A673 (cell line): ENCODE results near the gene PRR33. TPM values are rescaled to one million over a fixed set of nuclear protein-coding genes. Genes with fewer than 3 reads are reported as not detected.
"Not testable (repeated sequence)": the region's sequence is repeated elsewhere in the genome, so short reads cannot be mapped to it uniquely, and the experiment has no call there.

ENCODE experiments used
- Bru-seq: library from RNA; stranded (reverse); fragments of 400-500 nt; gene quantifications from one replicate; lab custom pipeline; 2021; lab: Mats Ljungman, UMichigan
- BruChase-seq, 2 experiments: library from RNA; stranded (reverse); fragments of 400-500 nt; gene quantifications; one replicate each; lab custom pipeline; 2021; lab: Mats Ljungman, UMichigan
- BruUV-seq: library from RNA; stranded (reverse); fragments of 400-500 nt; replicated peaks from 2 replicates; lab custom pipeline; 2021; lab: Mats Ljungman, UMichigan
- CTCF ChIA-PET: fragments of 300-600 bp; sonication (Branson Sonifier 250); formaldehyde crosslinking; loops from one replicate; lab custom pipeline; 2022; ENCODE audit warnings: antibody characterized with exemption; lab: Charles Lee
- POLR2A ChIA-PET: fragments of 300-600 bp; sonication (Branson Sonifier 250); formaldehyde crosslinking; loops from one replicate; lab custom pipeline; 2022; ENCODE audit warnings: antibody characterized with exemption; ENCODE audit not compliant: low non-redundant PET; lab: Charles Lee
- DNase-seq: peaks from one replicate; pipeline ENCODE4 v3.0.0-alpha.2; 2015; ENCODE audit warnings: low spot score
- H3K27ac ChIP-seq: fragments of 200-600 bp; sonication (generic); 2 replicates; pipeline ENCODE4 v1.5.1; 2016; ENCODE audit warnings: mixed run types, low read depth, mild to moderate bottlenecking, mixed read lengths, antibody characterized with exemption, low read length; ENCODE audit not compliant: poor library complexity, severe bottlenecking
- H3K27me3 ChIP-seq: fragments of 200-600 bp; sonication (generic); replicated peaks from 2 replicates; pipeline ENCODE4 v1.6.1; 2017; ENCODE audit warnings: mixed run types, low read depth, mild to moderate bottlenecking, mixed read lengths, antibody characterized with exemption, low read length; ENCODE audit not compliant: insufficient read depth, poor library complexity
- H3K36me3 ChIP-seq: fragments of 200-600 bp; sonication (generic); 2 replicates; pipeline ENCODE4 v1.6.1; 2016; ENCODE audit warnings: mixed run types, mild to moderate bottlenecking, mixed read lengths, antibody characterized with exemption, low read length; ENCODE audit not compliant: insufficient read depth, poor library complexity, severe bottlenecking
- H3K4me1 ChIP-seq: fragments of 200-600 bp; sonication (generic); 2 replicates; pipeline ENCODE4 v1.6.1; 2017; ENCODE audit warnings: mixed run types, mild to moderate bottlenecking, mixed read lengths, antibody characterized with exemption, low read length; ENCODE audit not compliant: insufficient read depth, poor library complexity, severe bottlenecking
- H3K4me3 ChIP-seq: fragments of 200-600 bp; sonication (generic); 2 replicates; pipeline ENCODE4 v1.5.1; 2016; ENCODE audit warnings: low read depth, mixed run types, mild to moderate bottlenecking, mixed read lengths, low read length; ENCODE audit not compliant: poor library complexity, severe bottlenecking
- H3K9me3 ChIP-seq: fragments of 200-600 bp; sonication (generic); 2 replicates; pipeline ENCODE4 v1.6.1; 2016; ENCODE audit warnings: mixed run types, low read depth, mild to moderate bottlenecking, mixed read lengths, antibody characterized with exemption, low read length; ENCODE audit not compliant: poor library complexity, severe bottlenecking
- EZH2 ChIP-seq: fragments of 200-600 bp; sonication (generic); IDR thresholded peaks from 2 replicates; pipeline ENCODE4 v1.6.1; 2017; ENCODE audit warnings: borderline replicate concordance, low read depth, mild to moderate bottlenecking, mixed read lengths, antibody characterized with exemption, low read length; ENCODE audit not compliant: poor library complexity, severe bottlenecking
- intact Hi-C: fragments of 100-400 bp; cut with micrococcal nuclease; formaldehyde crosslinking; loops from one replicate; pipeline ENCODE4 v1.10.0; 2022; ENCODE audit not compliant: unreplicated experiment
- long read RNA-seq: library from polyadenylated mRNA; stranded (forward); transcript quantifications from one replicate; pipeline ENCODE4 v2.0.0, GENCODE V29; 2022
- total RNA-seq: library from RNA; stranded (reverse); gene quantifications from 2 replicates; pipeline ENCODE4 v1.2.3, GENCODE V29; 2021
- TF ChIP-seq, protein P1 (sequence below): fragments of 300-800, 200-600 bp; sonication (generic); conservative IDR thresholded peaks from 2 replicates; pipeline ENCODE4 v1.5.1; 2017; ENCODE audit warnings: low read depth, mild to moderate bottlenecking, antibody characterized with exemption, low read length, moderate library complexity, mixed read lengths

The PRR33 gene
- total RNA-seq (not detected in 2 replicates), Bru-seq, nascent RNA (not detected), BruChase-seq, experiment 1, labeled RNA remaining after a 2-hour chase (not detected), BruChase-seq, experiment 2, labeled RNA remaining after a 6-hour chase (not detected)
- long read RNA-seq = 0 reads

DNA sequence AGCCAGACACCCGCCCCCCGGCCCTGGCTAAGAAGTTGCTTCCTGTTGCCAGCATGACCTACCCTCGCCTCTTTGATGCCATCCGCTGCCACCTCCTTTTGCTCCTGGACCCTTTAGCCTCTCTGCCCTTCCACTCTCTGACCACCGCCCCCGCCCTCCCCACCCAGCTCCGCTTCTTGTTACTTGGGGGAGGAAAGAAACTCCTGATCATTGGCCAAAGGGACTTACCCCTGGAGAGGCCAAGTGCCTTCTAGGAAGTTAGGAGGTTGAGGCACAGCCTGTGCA, at the start of gene PRR33:
Gene PRR33 (minus strand): TSS at position 65 of the 285 bp plus-strand sequence. CDS start 1,311 bp downstream, outside the sequence.
- no peaks in the 10 kb centered on the region for H3K9me3 ChIP-seq
- ChIA-PET CTCF (no interaction called here), POLR2A (no interaction called here)
- no peak for TF ChIP-seq EZH2
- TF ChIP-seq, protein P1, sequence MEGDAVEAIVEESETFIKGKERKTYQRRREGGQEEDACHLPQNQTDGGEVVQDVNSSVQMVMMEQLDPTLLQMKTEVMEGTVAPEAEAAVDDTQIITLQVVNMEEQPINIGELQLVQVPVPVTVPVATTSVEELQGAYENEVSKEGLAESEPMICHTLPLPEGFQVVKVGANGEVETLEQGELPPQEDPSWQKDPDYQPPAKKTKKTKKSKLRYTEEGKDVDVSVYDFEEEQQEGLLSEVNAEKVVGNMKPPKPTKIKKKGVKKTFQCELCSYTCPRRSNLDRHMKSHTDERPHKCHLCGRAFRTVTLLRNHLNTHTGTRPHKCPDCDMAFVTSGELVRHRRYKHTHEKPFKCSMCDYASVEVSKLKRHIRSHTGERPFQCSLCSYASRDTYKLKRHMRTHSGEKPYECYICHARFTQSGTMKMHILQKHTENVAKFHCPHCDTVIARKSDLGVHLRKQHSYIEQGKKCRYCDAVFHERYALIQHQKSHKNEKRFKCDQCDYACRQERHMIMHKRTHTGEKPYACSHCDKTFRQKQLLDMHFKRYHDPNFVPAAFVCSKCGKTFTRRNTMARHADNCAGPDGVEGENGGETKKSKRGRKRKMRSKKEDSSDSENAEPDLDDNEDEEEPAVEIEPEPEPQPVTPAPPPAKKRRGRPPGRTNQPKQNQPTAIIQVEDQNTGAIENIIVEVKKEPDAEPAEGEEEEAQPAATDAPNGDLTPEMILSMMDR = no peak
- no peak within 1 kb of the TSS for H3K4me3 ChIP-seq
- no peaks in the 10 kb centered on the region for H3K4me1 ChIP-seq
- DNase-seq = no peak
- BruUV-seq = no TSS peak
- intact Hi-C loops = no loop called here
- no peak within 1 kb of the TSS for H3K27ac ChIP-seq
- H3K27me3 ChIP-seq = no peaks in the 10 kb centered on the region
- no peaks in the 10 kb centered on the region for H3K36me3 ChIP-seq

DNA sequence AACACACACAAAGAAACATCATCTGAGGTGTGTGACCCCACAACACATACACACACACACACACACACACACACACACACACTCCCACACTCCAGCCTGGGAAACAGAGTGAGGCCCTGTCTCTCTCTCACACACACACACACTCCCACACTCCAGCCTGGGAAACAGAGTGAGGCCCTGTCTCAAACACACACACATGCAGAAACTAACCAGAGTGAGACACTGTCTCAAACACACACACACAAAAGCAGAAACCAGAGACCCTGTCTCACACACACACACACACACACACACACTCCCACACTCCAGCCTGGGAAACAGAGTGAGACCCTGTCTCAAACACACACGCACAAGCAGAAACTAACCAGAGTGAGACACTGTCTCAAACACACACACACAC, 48.1 kb upstream of the PRR33 start:
- H3K27me3 ChIP-seq, H3K4me1 ChIP-seq, POLR2A ChIA-PET, DNase-seq, H3K4me3 ChIP-seq, H3K27ac ChIP-seq, intact Hi-C loops, H3K9me3 ChIP-seq, CTCF ChIA-PET, H3K36me3 ChIP-seq, BruUV-seq: not testable (repeated sequence)

DNA sequence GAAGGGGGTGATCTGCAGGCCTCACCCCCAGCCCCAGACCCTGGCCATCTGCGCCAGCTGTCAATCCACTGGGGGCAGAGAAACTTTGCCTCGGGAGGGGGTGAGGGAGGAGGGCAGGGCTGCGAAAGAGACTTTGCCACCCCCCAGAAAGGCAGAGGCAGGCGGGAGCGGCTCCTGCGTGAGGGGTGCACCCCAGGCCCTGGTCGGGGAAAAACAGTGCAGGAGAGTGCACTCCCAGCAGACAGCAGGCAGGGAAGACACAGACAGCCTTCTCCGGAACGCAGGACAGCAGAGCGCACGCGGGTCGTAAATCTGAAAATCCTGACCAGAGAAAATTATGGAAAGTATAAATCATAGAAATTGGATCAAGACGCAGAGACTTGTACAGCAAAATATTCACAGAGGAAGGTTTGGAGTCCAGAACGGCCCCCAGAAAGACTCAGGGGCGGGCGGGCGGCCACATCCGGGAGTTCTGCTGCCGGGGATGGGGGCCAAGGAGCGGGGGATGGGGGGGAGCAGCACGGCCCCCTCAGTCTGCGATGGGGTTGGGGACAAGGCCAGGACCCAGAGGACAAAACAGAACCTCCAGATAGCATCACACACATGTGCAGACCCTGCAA, 47.4 kb upstream of the PRR33 start:
- no peak overlapping the region for H3K27ac ChIP-seq
- ChIA-PET POLR2A (no interaction called here), CTCF (no interaction called here)
- H3K27me3 ChIP-seq = no peaks in the 10 kb centered on the region
- DNase-seq = no peak
- intact Hi-C loops = no loop called here
- no peaks in the 10 kb centered on the region for H3K4me1 ChIP-seq
- H3K4me3 ChIP-seq = no peak overlapping the region
- no peaks in the 10 kb centered on the region for H3K36me3 ChIP-seq
- H3K9me3 ChIP-seq = no peaks in the 10 kb centered on the region
- BruUV-seq = no TSS peak
- no peak for TF ChIP-seq EZH2
- TF ChIP-seq, protein P1 = no peak

DNA sequence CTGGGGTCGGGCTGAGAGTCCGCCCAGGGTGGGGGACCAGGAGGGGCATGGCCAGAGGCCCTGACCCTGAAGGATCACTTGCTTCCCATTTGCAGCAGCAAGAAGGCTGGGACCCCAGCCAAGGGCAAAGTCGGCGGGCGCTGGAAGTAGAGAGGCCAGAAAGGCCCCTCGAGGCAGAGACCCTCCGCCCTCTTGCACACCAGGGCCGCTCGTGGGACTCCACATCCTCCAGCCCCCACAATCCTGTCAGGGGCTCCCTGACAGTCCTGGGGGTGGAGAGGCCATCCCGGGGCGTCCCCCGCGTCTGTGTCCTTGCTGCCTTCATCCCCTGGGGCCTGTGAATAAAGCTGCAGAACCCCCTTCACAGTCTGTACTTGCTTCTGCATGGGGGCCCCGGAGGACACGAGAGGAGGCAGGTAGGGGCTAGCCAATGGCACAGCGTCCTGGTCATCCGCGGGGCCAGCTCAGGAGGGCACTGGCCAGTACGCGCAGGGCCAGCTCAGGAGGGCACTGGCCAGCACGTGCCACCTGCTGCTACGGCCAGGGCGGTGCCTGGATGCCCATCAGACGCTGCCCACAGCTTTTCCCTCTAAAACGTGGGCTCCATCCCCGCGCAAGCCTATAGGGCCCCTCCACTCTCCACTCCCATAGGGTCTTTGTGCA, 46.8 kb upstream of the PRR33 start:
- Histone ChIP-seq H3K9me3 (no peaks in the 10 kb centered on the region), H3K36me3 (no peaks in the 10 kb centered on the region), H3K27me3 (no peaks in the 10 kb centered on the region), H3K4me3 (no peak overlapping the region), H3K27ac (no peak overlapping the region), H3K4me1 (no peaks in the 10 kb centered on the region)
- no peak for TF ChIP-seq EZH2
- TF ChIP-seq, protein P1 = no peak
- intact Hi-C loops = no loop called here
- CTCF ChIA-PET = no interaction called here
- no TSS peak for BruUV-seq
- POLR2A ChIA-PET = no interaction called here
- no peak for DNase-seq
